Endothelial cell of umbilical vein (primary cell): ENCODE measurements around the gene HOXC12. TPM values are rescaled to one million over a fixed set of nuclear protein-coding genes. Genes with fewer than 3 reads are reported as not detected.

ENCODE experiments used
- BruUV-seq: library from RNA; stranded (reverse); fragments of 400-500 nt; replicated peaks from 2 replicates; lab custom pipeline; 2021; lab: Mats Ljungman, UMichigan
- CTCF ChIA-PET: fragments of 300-600, 350-600 bp; sonication (Branson Sonifier 250); formaldehyde crosslinking; loops from one replicate; lab custom pipeline; 2021; ENCODE audit warnings: antibody characterized with exemption, inconsistent platforms; lab: Charles Lee
- POLR2A ChIA-PET: fragments of 300-600, 350-600 bp; sonication (Branson Sonifier 250); formaldehyde crosslinking; loops from one replicate; lab custom pipeline; 2021; ENCODE audit warnings: antibody characterized with exemption, inconsistent platforms; lab: Charles Lee
- DNase-seq: peaks from one replicate; pipeline ENCODE4 v3.0.0-alpha.2; 2011; ENCODE audit warnings: low read depth, low spot score
- FAIRE-seq: peaks from 2 replicates; lab custom pipeline; 2011; peaks lifted over from hg19 to GRCh38; lab: Jason Lieb, UNC
- H2AFZ ChIP-seq: 2 replicates; pipeline ENCODE4 v1.6.0; 2012; ENCODE audit warnings: low read depth, low read length, control low read depth, inconsistent platforms
- H3K27ac ChIP-seq: 2 replicates; pipeline ENCODE4 v1.5.1; 2011; ENCODE audit warnings: low read depth, mild to moderate bottlenecking, control low read depth, low read length, moderate library complexity; ENCODE audit not compliant: insufficient read depth
- H3K27me3 ChIP-seq, 2 experiments: 2 replicates each; pipeline versions ENCODE4 v1.6.0 to v1.6.1; 2011; ENCODE audit warnings: low read length in 2 of 2, mixed read lengths in 1 of 2; ENCODE audit not compliant: control insufficient read depth in 2 of 2, insufficient read depth in 2 of 2
- H3K36me3 ChIP-seq, 2 experiments: 2 replicates in 1 of 2; 3 replicates in 1 of 2; pipeline ENCODE4 v1.5.1; 2011; ENCODE audit warnings: low read length in 2 of 2, mild to moderate bottlenecking in 1 of 2, moderate library complexity in 1 of 2; ENCODE audit not compliant: control insufficient read depth in 2 of 2, insufficient read depth in 2 of 2; ENCODE audit errors: extremely low read depth in 1 of 2
- H3K4me1 ChIP-seq: 3 replicates; pipeline ENCODE4 v1.5.1; 2011; ENCODE audit warnings: mild to moderate bottlenecking, low read length; ENCODE audit not compliant: control insufficient read depth, insufficient read depth; ENCODE audit errors: extremely low read depth
- H3K4me2 ChIP-seq: 2 replicates; pipeline ENCODE4 v1.6.1; 2011; ENCODE audit warnings: low read length, control low read depth, mixed read lengths; ENCODE audit not compliant: insufficient read depth
- H3K4me3 ChIP-seq, 3 experiments: fragments of 200-600 bp in 1 of 3; sonication (generic), shearing (Covaris generic) in 1 of 3; replicated peaks in 1 of 3; 2 replicates each; pipeline ENCODE4 v1.5.1; 2011 to 2016; ENCODE audit warnings: control low read depth in 3 of 3, low read length in 3 of 3, mild to moderate bottlenecking in 2 of 3, inconsistent platforms in 1 of 3, low read depth in 1 of 3, moderate library complexity in 1 of 3; ENCODE audit not compliant: insufficient read depth in 1 of 3
- H3K79me2 ChIP-seq: 2 replicates; pipeline ENCODE4 v1.6.0; 2012; ENCODE audit warnings: low read length, inconsistent platforms; ENCODE audit not compliant: control insufficient read depth, insufficient read depth
- H3K9ac ChIP-seq: replicated peaks from 2 replicates; pipeline ENCODE3; 2011; ENCODE audit warnings: low read length, control low read depth; ENCODE audit not compliant: insufficient read depth; ENCODE audit errors: extremely low read depth
- H3K9me1 ChIP-seq: replicated peaks from 3 replicates; pipeline ENCODE4 v1.6.0; 2011; ENCODE audit warnings: mild to moderate bottlenecking, low read length; ENCODE audit not compliant: control insufficient read depth, insufficient read depth; ENCODE audit errors: extremely low read depth
- H3K9me3 ChIP-seq: replicated peaks from 2 replicates; pipeline ENCODE4 v1.5.1; 2012; ENCODE audit warnings: low read length, inconsistent platforms; ENCODE audit not compliant: control insufficient read depth, insufficient read depth
- H4K20me1 ChIP-seq: replicated peaks from 2 replicates; pipeline ENCODE3; 2011; ENCODE audit warnings: mild to moderate bottlenecking, low read length; ENCODE audit not compliant: control insufficient read depth, insufficient read depth; ENCODE audit errors: extremely low read depth
- GATA2 ChIP-seq: IDR thresholded peaks from 2 replicates; pipeline ENCODE4 v1.7.0; 2011; ENCODE audit warnings: low read depth, mild to moderate bottlenecking, moderate library complexity, mixed read lengths, low read length; ENCODE audit not compliant: insufficient read length, insufficient read depth
- JUN ChIP-seq: IDR thresholded peaks from 2 replicates; pipeline ENCODE4 v1.6.1; 2011; ENCODE audit warnings: borderline replicate concordance, low read depth; ENCODE audit not compliant: insufficient read length, insufficient read depth
- dilution Hi-C: fragments of 300-500 bp; cut with MboI; formaldehyde crosslinking; loops from one replicate; pipeline ENCODE4 v1.15.0; 2019; ENCODE audit warnings: low sequenced_read_pairs; ENCODE audit not compliant: extremely low pct_ligation_motif_present
- intact Hi-C: fragments of 100-400 bp; cut with micrococcal nuclease; formaldehyde crosslinking; loops from one replicate; pipeline ENCODE4 v1.10.0; 2022
- polyA plus RNA-seq, 4 experiments: library from polyadenylated mRNA; depleted of rRNA in 3 of 4; stranded (reverse) in 3 of 4; unstranded in 1 of 4; fragments of >200 nt; gene quantifications; 2 replicates each; pipeline versions ENCODE4 v1.2.1 to v1.2.3, GENCODE V29; 2011 to 2012; ENCODE audit warnings: missing spikeins in 1 of 4
- total RNA-seq: library from RNA; stranded (reverse); gene quantifications from 2 replicates; pipeline ENCODE4 v1.2.3, GENCODE V29; 2021
- TF ChIP-seq, protein P1 (sequence below): IDR thresholded peaks from 2 replicates; pipeline ENCODE4 v1.6.1; 2011; ENCODE audit not compliant: insufficient read depth, insufficient read length
- TF ChIP-seq, protein P2 (sequence below), 2 donors: IDR thresholded peaks; 1 replicate in 1 of 2; 2 replicates in 1 of 2; pipeline ENCODE4 v1.5.1; 2011; ENCODE audit warnings: low read length in 2 of 2, mild to moderate bottlenecking in 2 of 2, moderate library complexity in 2 of 2, control low read depth in 1 of 2, inconsistent platforms in 1 of 2, low read depth in 1 of 2; ENCODE audit not compliant: insufficient read depth in 1 of 2; ENCODE audit errors: extremely low read depth in 1 of 2

Gene HOXC12
- total and polyA plus RNA-seq, 2 donors (not counting 3 experiments of a cell fraction or from before 2014, with no cell fraction given) = not detected

DNA sequence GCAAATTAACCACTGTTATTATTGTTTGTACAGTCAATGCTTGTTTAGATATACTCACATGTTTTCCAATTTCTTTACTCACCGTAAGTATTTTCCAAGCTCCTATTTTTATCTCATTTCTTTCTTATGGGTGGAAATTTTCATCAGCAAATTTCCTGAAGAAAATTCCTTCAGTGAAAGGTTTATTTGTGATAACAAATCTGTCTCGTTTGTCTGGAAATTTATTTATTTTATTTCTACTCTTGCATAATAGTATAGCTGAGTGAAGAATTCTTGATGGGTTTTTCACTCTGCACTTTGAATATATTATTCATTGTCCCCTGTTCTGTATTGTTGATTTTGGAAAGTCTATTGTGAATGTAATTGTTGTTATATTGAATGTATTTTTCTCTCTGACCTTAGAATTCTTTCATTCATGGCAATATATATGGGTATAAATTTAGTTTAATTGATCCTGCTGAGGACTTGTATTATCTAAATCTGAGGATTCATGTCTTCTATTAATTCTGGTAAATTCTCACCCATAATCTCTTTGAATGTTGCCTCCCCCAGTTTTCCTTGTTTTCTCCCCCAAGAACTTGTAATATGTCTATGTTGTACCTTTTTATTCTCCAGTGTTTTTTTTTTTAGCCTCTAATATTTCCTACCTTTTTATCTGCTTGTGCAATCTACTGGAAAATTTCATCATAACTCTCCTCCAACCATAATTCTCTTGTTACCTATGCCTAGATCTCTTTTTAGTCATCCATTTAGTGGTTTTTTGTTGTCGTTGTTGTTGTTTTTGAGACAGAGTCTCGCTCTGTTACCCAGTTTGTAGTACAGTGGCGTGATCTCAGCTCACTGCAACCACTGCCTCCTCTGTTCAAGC is 37.7 kb upstream of the HOXC12 start:
- CTCF ChIA-PET = no interaction called here
- intact Hi-C loops = no loop called here
- BruUV-seq = no TSS peak

More for the DNA sequence above, 37.7 kb upstream of the HOXC12 start:
- dilution Hi-C loops = no loop called here
- no peak for FAIRE-seq
- Histone ChIP-seq H3K4me3 (no peak overlapping the region), H3K9me3 (no peaks in the 10 kb centered on the region), H2AFZ (no peak overlapping the region), H4K20me1 (peaks cover 2% of the 10 kb centered on the region), H3K9ac (no peak overlapping the region), H3K4me1 (no peaks in the 10 kb centered on the region), H3K36me3 (no peaks in the 10 kb centered on the region), H3K4me2 (no peak overlapping the region), H3K79me2 (no peaks in the 10 kb centered on the region), H3K27me3 (peaks cover 6 to 20% of the 10 kb centered on the region in 2 experiments), H3K9me1 (no peaks in the 10 kb centered on the region), H3K27ac (no peak overlapping the region)
- POLR2A ChIA-PET = no interaction called here
- no peak for DNase-seq
- no peak for TF ChIP-seq GATA2
- TF ChIP-seq, protein P1, sequence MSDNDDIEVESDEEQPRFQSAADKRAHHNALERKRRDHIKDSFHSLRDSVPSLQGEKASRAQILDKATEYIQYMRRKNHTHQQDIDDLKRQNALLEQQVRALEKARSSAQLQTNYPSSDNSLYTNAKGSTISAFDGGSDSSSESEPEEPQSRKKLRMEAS = no peak
- TF ChIP-seq, protein P2, sequence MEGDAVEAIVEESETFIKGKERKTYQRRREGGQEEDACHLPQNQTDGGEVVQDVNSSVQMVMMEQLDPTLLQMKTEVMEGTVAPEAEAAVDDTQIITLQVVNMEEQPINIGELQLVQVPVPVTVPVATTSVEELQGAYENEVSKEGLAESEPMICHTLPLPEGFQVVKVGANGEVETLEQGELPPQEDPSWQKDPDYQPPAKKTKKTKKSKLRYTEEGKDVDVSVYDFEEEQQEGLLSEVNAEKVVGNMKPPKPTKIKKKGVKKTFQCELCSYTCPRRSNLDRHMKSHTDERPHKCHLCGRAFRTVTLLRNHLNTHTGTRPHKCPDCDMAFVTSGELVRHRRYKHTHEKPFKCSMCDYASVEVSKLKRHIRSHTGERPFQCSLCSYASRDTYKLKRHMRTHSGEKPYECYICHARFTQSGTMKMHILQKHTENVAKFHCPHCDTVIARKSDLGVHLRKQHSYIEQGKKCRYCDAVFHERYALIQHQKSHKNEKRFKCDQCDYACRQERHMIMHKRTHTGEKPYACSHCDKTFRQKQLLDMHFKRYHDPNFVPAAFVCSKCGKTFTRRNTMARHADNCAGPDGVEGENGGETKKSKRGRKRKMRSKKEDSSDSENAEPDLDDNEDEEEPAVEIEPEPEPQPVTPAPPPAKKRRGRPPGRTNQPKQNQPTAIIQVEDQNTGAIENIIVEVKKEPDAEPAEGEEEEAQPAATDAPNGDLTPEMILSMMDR (IDR thresholded peaks at IDR 0.05; ENCODE audit: extremely low read depth in 1 of 2, insufficient read depth in 1 of 2, low read depth in 1 of 2, low read length in 2 of 2) = no peak
- TF ChIP-seq JUN = no peak
